IPS-11a (cell line): ENCODE data around the gene GPER1.

Experiments
- H3K4me3 ChIP-seq: one replicate; pipeline ENCODE4 v1.5.1; 2013; ENCODE audit warnings: low read depth, low read length, control low read depth

GPER1 gene

GRCh38 chr7:1053816-1054370 is 34.0 kb upstream of the GPER1 start:
- H3K4me3 ChIP-seq, result no peak overlapping the region

- H3K4me3 ChIP-seq, result no peak overlapping the region
These were observed 33.5 kb upstream of the GPER1 start for GRCh38 chr7:1054438-1054837.

DNA sequence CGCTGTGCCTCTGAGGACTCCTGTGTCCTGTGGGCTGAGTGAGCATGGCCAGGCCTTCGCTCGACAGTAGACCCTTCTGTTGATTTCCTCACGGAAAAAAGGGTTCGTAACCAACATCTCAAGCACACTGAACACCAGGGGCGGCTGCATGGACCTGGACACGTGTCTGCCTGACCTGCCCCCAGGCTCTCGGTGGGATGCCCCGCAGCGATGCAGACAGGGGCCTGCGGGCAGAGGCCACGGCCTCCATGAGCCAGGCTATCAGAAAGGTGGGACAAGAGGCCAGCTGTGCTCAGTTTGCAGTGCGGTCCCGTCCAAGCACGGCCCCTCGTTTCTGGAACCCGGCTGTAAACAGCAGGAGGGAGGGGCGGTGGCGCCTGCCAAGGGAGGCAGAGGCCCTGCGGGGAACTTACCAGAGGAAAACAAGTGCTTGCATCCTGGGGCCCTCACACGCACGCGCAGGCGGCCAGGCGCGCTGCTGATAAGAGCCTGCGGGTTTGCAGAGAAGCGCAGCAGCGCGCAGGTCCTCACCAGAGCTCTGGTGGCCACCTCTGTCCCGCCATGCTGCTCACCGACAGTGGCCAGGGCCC is 33.0 kb upstream of the GPER1 start:
- no peak overlapping the region for H3K4me3 ChIP-seq

- no peak overlapping the region for H3K4me3 ChIP-seq
These were observed 32.4 kb upstream of the GPER1 start for GRCh38 chr7:1055491-1055955.

DNA sequence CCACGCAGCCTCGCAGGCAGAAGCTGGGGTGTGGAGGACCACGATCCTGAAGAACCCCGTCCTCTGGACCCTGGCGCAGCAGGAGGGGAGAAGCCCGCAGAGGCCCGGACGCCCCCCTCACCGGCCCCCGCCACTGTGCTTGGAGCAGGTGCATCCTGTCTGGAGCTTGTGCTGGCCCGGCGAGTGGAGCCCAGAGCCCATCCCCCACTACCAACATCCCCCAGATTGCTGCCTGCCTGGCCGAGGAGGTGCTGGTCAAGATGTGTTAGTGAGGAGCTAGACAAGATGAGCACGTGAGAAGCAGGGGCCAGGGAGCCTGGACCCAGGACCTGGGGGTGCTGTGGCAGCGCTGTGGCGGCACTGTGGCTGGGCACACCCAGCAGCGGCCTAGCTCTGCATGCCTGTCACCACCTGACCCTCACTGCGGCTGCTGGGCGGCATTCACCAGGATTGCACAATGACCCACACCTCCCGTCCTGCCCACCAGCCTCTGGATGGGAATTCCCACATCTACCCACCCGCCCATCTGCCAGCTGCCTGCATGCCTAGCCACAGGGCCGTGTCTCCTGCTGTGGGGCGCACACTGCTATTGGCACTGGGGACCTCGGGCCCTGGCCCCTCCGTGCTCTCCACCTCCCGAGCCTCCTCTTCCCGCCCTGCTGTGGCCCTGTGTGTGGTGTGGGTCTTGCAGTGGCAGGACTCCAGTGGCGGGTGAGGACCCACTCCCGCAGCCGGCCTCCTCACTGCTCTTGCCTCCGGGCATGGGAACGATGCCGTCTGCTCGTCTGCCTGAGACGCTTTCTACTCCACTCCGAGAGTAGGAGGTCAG is 31.7 kb upstream of the GPER1 start:
- H3K4me3 ChIP-seq, result no peak overlapping the region

DNA sequence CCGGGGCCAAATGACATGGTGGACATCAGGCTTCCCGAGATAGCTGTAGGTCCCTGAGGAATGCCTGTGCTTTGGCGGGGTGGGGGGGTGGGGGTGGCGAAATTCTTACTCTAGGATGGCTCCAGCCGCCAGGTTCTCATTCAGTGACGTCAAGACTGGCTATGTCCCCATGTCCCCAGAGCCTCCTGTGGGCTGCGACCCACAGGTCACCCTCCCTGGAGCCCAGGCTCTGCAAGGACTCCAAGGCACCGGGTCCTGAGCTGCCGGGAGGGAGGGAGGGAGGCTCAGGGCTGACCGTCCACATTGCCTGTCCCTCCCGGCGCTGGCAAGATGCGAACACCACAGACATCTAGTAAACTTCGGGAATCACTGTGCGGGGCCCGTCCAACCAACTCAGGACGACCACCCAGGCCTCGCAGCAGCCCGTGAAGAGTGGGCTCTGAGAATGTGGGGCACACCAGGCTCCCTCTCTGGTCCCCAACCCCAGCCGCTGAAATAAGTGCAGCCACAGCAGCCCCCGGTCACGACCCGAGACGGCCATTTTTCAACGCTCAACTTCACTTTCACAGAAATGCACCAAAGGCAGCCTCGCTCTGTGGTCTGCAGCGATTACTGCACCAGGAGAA is 31.0 kb upstream of the GPER1 start:
- no peak overlapping the region for H3K4me3 ChIP-seq

- no peak overlapping the region for H3K4me3 ChIP-seq
These were observed 30.3 kb upstream of the GPER1 start for GRCh38 chr7:1057416-1058291.

DNA sequence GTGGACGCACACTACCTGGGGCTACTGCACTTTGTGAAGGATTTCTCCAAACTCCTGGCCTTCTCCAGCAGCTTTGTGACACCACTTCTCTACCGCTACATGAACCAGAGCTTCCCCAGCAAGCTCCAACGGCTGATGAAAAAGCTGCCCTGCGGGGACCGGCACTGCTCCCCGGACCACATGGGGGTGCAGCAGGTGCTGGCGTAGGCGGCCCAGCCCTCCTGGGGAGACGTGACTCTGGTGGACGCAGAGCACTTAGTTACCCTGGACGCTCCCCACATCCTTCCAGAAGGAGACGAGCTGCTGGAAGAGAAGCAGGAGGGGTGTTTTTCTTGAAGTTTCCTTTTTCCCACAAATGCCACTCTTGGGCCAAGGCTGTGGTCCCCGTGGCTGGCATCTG is 29.6 kb upstream of the GPER1 start:
- no peak overlapping the region for H3K4me3 ChIP-seq

DNA sequence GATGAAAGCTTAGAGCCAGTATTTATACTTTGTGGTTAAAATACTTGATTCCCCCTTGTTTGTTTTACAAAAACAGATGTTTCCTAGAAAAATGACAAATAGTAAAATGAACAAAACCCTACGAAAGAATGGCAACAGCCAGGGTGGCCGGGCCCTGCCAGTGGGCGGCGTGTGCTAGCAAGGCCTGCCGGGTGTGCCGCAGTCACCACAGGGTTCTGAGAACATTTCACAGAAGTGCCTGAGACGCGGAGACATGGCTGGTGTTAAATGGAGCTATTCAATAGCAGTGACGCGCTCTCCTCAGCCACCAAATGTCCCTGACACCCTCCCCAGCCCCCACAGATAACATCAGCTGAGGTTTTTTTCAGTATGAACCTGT is 29.1 kb upstream of the GPER1 start:
- H3K4me3 ChIP-seq, result no peak overlapping the region

DNA sequence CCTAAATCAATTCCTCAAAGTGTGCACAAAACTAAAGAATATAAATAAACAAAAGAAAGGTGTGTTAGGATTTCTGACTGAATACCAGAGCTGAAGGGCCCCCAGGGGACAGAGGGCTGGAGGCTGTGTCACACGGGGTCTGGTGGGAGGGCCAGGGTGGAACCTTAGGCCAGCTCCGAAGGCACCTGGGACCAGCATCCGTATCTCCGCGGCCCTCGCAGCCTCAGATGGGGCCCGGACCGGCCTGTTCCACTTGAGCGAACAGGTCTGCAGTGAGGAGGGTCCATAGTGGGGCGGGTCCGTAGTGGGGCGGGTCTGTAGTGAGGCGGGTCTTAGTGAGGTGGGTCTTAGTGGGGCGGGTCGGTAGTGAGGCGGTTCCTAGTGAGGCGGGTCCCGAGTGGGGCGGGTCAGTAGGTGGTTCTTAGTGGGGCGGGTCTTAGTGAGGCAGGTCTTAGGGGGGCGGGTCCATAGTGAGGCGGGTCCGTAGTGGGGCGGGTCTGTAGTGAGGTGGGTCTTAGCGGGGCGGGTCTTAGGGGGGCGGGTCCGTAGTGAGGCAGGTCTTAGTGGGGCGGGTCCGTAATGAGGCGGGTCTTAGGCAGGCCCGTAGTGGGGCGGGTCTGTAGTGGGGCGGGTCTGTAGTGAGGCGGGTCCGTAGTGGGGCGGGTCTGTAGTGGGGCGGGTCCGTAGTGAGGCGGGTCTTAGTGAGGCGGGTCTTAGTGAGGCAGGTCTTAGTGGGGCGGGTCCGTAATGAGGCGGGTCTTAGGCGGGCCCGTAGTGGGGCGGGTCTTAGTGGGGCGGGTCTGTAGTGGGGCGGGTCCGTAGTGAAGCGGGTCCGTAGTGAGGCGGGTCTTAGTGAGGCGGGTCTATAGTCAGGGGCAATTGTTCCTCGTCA is 28.5 kb upstream of the GPER1 start:
- no peak overlapping the region for H3K4me3 ChIP-seq

GRCh38 chr7:1060315-1061072 is 27.4 kb upstream of the GPER1 start:
- H3K4me3 ChIP-seq, result no peak overlapping the region

- no peak overlapping the region for H3K4me3 ChIP-seq
These were observed 26.7 kb upstream of the GPER1 start for GRCh38 chr7:1061180-1061579.

- H3K4me3 ChIP-seq, result no peak overlapping the region
These were observed 25.3 kb upstream of the GPER1 start for GRCh38 chr7:1062296-1063294.

GRCh38 chr7:1063361-1063760 is 24.6 kb upstream of the GPER1 start:
- H3K4me3 ChIP-seq, result no peak overlapping the region

DNA sequence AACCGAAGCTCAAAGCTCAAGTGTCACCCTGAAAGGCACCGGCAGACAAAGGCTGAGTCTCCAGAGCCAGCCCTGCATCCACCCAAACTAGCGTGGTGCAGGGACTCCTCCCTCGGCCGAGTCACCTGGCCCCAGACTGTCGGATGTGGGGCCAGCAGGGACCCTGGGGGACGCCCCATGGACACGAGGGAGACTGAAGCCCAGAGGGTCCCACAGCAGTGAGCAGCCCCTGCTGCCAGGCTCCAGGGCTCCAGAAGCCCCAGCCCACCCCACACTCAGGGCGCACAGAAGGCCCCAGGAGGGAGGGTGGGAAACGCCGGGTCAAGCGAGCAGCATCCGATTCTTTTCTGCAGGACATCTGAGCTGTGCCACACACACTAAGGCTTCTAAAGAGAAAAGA is 23.3 kb upstream of the GPER1 start:
- no peak overlapping the region for H3K4me3 ChIP-seq

DNA sequence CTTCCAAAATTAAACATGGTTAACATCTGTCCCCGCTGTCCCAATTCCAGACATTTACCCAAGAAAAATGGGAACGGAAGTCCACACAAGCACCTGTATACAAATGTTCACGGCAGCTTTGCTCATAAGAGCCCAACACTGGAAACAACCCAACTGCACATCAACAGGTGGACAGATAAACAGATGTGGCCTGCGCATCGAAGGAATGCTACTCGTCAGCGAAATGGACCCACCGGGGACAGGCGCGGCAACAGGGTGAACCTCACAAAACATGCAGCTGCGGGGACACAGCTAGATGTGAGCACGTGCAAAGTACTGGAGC is 22.7 kb upstream of the GPER1 start:
- no peak overlapping the region for H3K4me3 ChIP-seq

- no peak overlapping the region for H3K4me3 ChIP-seq
These were observed 22.2 kb upstream of the GPER1 start for GRCh38 chr7:1065585-1066241.

GRCh38 chr7:1066242-1066588 is 21.7 kb upstream of the GPER1 start:
- H3K4me3 ChIP-seq, result no peak overlapping the region
